Frontal cortex (tissue), 4 donors: ENCODE results near the gene NFASC. TPM values are rescaled to one million over a fixed set of nuclear protein-coding genes. Genes with fewer than 3 reads are reported as not detected.

Experiments used
- DNase-seq, 2 donors: peaks; one replicate each; pipeline ENCODE4 v3.0.0; 2012; ENCODE audit warnings: low spot score in 2 of 2
- FAIRE-seq: peaks from 2 replicates; lab custom pipeline; 2012; peaks lifted over from hg19 to GRCh38; lab: Jason Lieb, UNC
- total RNA-seq: library from RNA; depleted of rRNA; stranded (reverse); fragments of >200 nt; gene quantifications from one replicate; pipeline ENCODE4 v1.2.3, GENCODE V29; 2014
- donor health status: control.
- donor health status: control.
- donor health status: control.

The NFASC gene
- total RNA-seq, 1 donor from 2014 or later = 27.3 TPM

- FAIRE-seq = no peak
- no peak for DNase-seq
These were observed 52.5 kb downstream of the NFASC start for GRCh38 chr1:204923201-204923600.

- DNase-seq (no peak), FAIRE-seq (no peak)
These were observed 53.0 kb downstream of the NFASC start for GRCh38 chr1:204923626-204924012.

- no peak for DNase-seq
- FAIRE-seq = no peak
These were observed 53.5 kb downstream of the NFASC start for GRCh38 chr1:204924013-204924759.

GRCh38 chr1:204925701-204926100, 55.0 kb downstream of the NFASC start:
- FAIRE-seq (no peak), DNase-seq (no peak)

GRCh38 chr1:204927673-204928641, 57.3 kb downstream of the NFASC start:
- FAIRE-seq (no peak), DNase-seq (no peak)

DNA sequence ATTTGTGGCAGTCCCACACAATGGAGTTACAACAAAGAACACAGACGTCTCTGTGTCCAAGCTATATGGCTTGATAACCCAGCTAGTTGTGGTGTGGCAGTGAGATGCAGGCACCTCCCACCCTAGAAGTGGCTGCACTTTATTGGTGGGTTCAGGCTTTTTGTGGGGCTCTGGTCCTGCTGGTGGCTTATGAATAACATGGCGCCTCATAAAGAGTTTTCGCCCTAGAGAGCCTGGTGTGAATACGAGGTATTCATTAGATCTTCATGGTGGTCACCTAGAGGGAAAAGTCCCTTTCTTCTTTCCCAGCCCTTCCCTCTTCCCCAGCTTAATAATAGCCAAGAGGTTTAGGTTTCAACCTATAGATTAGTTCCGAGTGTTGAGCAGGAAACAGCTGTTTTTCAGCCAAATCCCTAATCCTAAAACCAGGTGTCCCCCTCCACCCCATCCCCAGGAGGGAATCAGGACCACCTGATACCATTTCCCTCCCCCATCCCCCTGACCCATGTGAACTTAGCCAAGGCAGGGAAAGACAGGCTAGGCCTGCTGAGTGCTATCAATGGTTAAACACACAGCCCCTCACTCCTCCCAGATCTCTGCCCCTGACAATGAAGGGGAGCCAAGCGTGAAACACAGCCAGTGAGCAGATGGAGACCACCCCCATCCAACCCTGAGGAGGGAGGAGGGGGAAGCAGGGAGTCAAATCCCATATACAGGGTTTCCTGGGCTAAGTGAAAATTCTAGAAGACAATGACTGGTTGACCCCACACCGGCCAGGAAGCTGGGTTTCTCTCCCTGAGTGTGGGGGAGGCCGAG, 58.2 kb downstream of the NFASC start:
- DNase-seq (no peak), FAIRE-seq (no peak)

GRCh38 chr1:204929487-204930154, 59.0 kb downstream of the NFASC start:
- DNase-seq (no peak), FAIRE-seq (no peak)

DNA sequence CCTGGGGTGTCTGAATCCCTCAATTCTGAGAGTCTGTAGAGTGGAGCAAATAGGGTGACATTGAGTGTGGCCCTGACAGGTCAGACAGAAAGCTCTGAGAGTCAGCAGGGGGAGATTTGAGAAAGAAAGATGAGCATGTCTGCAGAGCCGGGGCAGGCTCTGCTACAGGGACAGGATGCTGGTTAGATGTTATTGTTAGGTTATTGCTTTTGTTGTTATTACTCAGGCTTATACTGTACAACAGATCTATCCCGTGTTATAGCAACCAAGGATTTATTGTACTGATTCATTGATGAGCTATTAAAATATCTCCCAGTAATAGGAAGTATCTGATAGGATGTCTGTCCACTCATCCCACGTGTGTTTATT, 59.5 kb downstream of the NFASC start:
- no peak for DNase-seq
- no peak for FAIRE-seq

DNA sequence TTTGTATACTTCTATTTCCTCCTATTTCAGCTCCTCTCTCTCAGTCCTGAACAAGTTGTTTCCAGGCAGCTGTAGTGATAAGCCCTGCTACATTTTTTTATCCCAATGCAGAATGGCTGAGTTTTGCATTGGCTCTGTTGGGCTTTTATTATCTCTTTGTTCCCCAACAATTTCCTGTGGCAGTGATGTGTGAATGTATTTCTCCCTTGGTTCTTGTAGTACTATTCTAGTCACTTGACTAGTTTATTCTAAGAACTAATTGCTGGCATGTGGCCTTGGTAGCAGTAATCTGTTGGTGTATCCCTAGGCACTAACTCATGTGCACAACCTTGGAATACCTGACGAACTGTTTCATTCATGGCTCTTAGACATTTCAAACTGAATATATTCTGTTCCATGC, 60.7 kb downstream of the NFASC start:
- FAIRE-seq (no peak), DNase-seq (no peak)

- FAIRE-seq = no peak
- DNase-seq = no peak
These were observed 61.3 kb downstream of the NFASC start for GRCh38 chr1:204931768-204932572.

DNA sequence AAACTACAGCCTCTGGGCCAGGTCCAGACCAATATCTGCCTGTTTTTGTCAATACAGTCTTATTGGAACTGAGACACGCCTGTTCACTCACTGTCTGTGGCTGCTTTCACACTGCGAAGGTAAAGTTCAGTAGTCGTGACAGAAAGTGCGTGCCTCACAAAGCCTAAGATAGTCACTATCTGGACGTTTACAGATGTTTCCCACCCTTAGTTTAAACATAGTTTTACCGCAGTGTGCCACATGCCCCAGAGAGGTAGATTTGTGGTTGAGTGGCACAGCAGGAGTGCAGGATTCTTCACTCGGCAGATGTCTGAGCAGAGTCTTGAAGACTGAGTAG, 61.9 kb downstream of the NFASC start:
- FAIRE-seq (no peak), DNase-seq (no peak)

- FAIRE-seq = no peak
- DNase-seq = no peak
These were observed 64.5 kb downstream of the NFASC start for GRCh38 chr1:204935155-204935554.

- FAIRE-seq (no peak), DNase-seq (no peak)
These were observed 66.1 kb downstream of the NFASC start for GRCh38 chr1:204936765-204937164.

DNA sequence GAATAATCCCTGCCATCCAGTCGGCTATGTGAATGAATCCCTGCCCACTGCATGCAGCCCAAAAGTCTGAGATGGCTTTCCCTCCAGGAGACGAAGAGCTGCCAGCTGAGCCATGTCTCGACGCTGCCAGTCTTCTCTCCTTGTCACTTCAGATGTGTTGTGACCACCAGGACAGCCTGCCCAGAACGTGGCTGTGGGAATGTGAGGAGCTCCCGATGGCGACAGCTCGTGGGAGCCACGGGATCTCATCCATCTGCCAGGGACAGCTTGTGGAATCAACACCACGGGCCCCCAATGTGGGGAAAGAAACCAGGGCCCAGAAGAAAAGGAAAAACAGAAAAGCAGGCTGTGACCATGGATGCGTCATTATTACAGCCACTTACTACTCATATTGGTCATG, 67.2 kb downstream of the NFASC start:
- FAIRE-seq (no peak), DNase-seq (no peak)

GRCh38 chr1:204940591-204940990, 69.9 kb downstream of the NFASC start:
- no peak for FAIRE-seq
- DNase-seq = no peak

- DNase-seq (peak; percentile 32 to 61), FAIRE-seq (peak; percentile 24)
These were observed 71.0 kb downstream of the NFASC start for GRCh38 chr1:204941421-204942338.

- FAIRE-seq (no peak), DNase-seq (no peak)
These were observed 72.8 kb downstream of the NFASC start for GRCh38 chr1:204943495-204943894.

GRCh38 chr1:204944662-204945061, 74.0 kb downstream of the NFASC start:
- FAIRE-seq = no peak
- DNase-seq = no peak
